HG02678 (cell line): Measurements from ENCODE around the gene CYFIP2.

Experiments used
- ATAC-seq: cut with Tn5 transposase; IDR thresholded peaks from one replicate; pipeline ENCODE4 v1.9.1; 2021; ENCODE audit warnings: mild to moderate bottlenecking, moderate library complexity; ENCODE audit not compliant: unreplicated experiment

The CYFIP2 gene

GRCh38 chr5:157253547-157253946 is 12.4 kb upstream of the CYFIP2 start:
- peak; percentile 42 for ATAC-seq

- no peak for ATAC-seq
These were observed 7.5 kb upstream of the CYFIP2 start for GRCh38 chr5:157258450-157258849.

GRCh38 chr5:157259699-157260098 is 6.2 kb upstream of the CYFIP2 start:
- ATAC-seq, result no peak

GRCh38 chr5:157263496-157264090 is 2.3 kb upstream of the CYFIP2 start:
- no peak for ATAC-seq

GRCh38 chr5:157266286-157267007 is 524 bp downstream of the CYFIP2 start:
- peak; percentile 47 for ATAC-seq

GRCh38 chr5:157267025-157267424 is 1.1 kb downstream of the CYFIP2 start:
- ATAC-seq, result no peak

GRCh38 chr5:157267761-157268480 is 2.0 kb downstream of the CYFIP2 start:
- no peak for ATAC-seq

- no peak for ATAC-seq
These were observed 3.3 kb downstream of the CYFIP2 start for GRCh38 chr5:157269165-157269671.

- ATAC-seq, result no peak
These were observed 3.9 kb downstream of the CYFIP2 start for GRCh38 chr5:157269761-157270272.

- ATAC-seq, result no peak
These were observed 4.8 kb downstream of the CYFIP2 start for GRCh38 chr5:157270771-157271170.

- ATAC-seq, result peak; percentile 86
These were observed 5.9 kb downstream of the CYFIP2 start for GRCh38 chr5:157271740-157272271.

- ATAC-seq, result peak; percentile 41
These were observed 7.2 kb downstream of the CYFIP2 start for GRCh38 chr5:157273131-157273556.

- ATAC-seq, result no peak
These were observed 9.5 kb downstream of the CYFIP2 start for GRCh38 chr5:157275403-157275802.

GRCh38 chr5:157278319-157279037 is 12.6 kb downstream of the CYFIP2 start:
- ATAC-seq, result no peak

- ATAC-seq, result no peak
These were observed 13.8 kb downstream of the CYFIP2 start for GRCh38 chr5:157279605-157280239.

- ATAC-seq, result no peak
These were observed 15.0 kb downstream of the CYFIP2 start for GRCh38 chr5:157280927-157281326.

GRCh38 chr5:157282150-157282549 is 16.2 kb downstream of the CYFIP2 start:
- ATAC-seq, result no peak

GRCh38 chr5:157283434-157283833 is 17.5 kb downstream of the CYFIP2 start:
- peak; percentile 99 for ATAC-seq

- ATAC-seq, result no peak
These were observed 18.7 kb downstream of the CYFIP2 start for GRCh38 chr5:157284458-157285212.
